ENCODE measurements around the gene ATP6V1A.

Gene ATP6V1A

GRCh38 chr3:113736548-113737089, 10.2 kb upstream of the ATP6V1A start:
- no peaks in the 10 kb centered on the region for H3K27me3 ChIP-seq (ENCODE audit: insufficient read depth, low read length, poor library complexity, severe bottlenecking)
- H3K4me2 ChIP-seq (ENCODE audit: low read depth, low read length, poor library complexity, severe bottlenecking), result peak overlapping the region; percentile 41
- H3K9me3 ChIP-seq (ENCODE audit: insufficient read depth, low read depth, low read length), result no peaks in the 10 kb centered on the region
- peaks cover 14% of the 10 kb centered on the region; the same call in 1 of the 2 replicates for H3K36me3 ChIP-seq (ENCODE audit: insufficient read depth, low read length)
- no peak overlapping the region for H2AFZ ChIP-seq (ENCODE audit: low read length)
- no peak overlapping the region for H3K9ac ChIP-seq (ENCODE audit: low read depth, low read length, poor library complexity, severe bottlenecking)
- H3K4me1 ChIP-seq (ENCODE audit: insufficient read depth, low read length, poor library complexity, severe bottlenecking), result peaks cover 42% of the 10 kb centered on the region
- H3K9me2 ChIP-seq (replicated peaks; ENCODE audit: low read depth, low read length), result no peaks in the 10 kb centered on the region
- peak overlapping the region; percentile 19 for H3K4me3 ChIP-seq (ENCODE audit: low read length, poor library complexity, severe bottlenecking)
- TF ChIP-seq CTCF (conservative IDR thresholded peaks at IDR 0.05; ENCODE audit: low read length) (peak; percentile 77), EZH2phosphoT487 (IDR thresholded peaks at IDR 0.05; ENCODE audit: borderline replicate concordance) (no peak)
- H3F3A ChIP-seq (ENCODE audit: low read depth), result no peaks in the 10 kb centered on the region; the same call in 1 of the 2 replicates
- H3K79me2 ChIP-seq (ENCODE audit: insufficient read depth, low read length), result peaks cover 99% of the 10 kb centered on the region
- H4K20me1 ChIP-seq (ENCODE audit: insufficient read depth, low read length, poor library complexity, severe bottlenecking), result peaks cover 90% of the 10 kb centered on the region

GRCh38 chr3:113741086-113741485, 5.7 kb upstream of the ATP6V1A start:
- Histone ChIP-seq H3K4me1 (ENCODE audit: insufficient read depth, low read length, poor library complexity, severe bottlenecking) (peaks cover 72% of the 10 kb centered on the region), H3K36me3 (ENCODE audit: insufficient read depth, low read length) (no peaks in the 10 kb centered on the region), H3K9me2 (replicated peaks; ENCODE audit: low read depth, low read length) (no peaks in the 10 kb centered on the region), H3K9ac (ENCODE audit: low read depth, low read length, poor library complexity, severe bottlenecking) (peak overlapping the region; percentile 99), H3K79me2 (ENCODE audit: insufficient read depth, low read length) (peaks cover 100% of the 10 kb centered on the region), H3K4me2 (ENCODE audit: low read depth, low read length, poor library complexity, severe bottlenecking) (peak overlapping the region; percentile 84), H3K9me3 (ENCODE audit: insufficient read depth, low read depth, low read length) (no peaks in the 10 kb centered on the region), H3K27me3 (ENCODE audit: insufficient read depth, low read length, poor library complexity, severe bottlenecking) (no peaks in the 10 kb centered on the region), H3K4me3 (ENCODE audit: low read length, poor library complexity, severe bottlenecking) (peak overlapping the region; percentile 96), H4K20me1 (ENCODE audit: insufficient read depth, low read length, poor library complexity, severe bottlenecking) (peaks cover 85% of the 10 kb centered on the region), H3F3A (ENCODE audit: low read depth) (no peaks in the 10 kb centered on the region; the same call in 1 of the 2 replicates), H2AFZ (ENCODE audit: low read length) (no peak overlapping the region)
- TF ChIP-seq EZH2phosphoT487 (IDR thresholded peaks at IDR 0.05; ENCODE audit: borderline replicate concordance) (no peak), CTCF (conservative IDR thresholded peaks at IDR 0.05; ENCODE audit: low read length) (no peak)

- Histone ChIP-seq H3K27me3 (ENCODE audit: insufficient read depth, low read length, poor library complexity, severe bottlenecking) (no peaks in the 10 kb centered on the region), H3K9me3 (ENCODE audit: insufficient read depth, low read depth, low read length) (no peaks in the 10 kb centered on the region), H3K9ac (ENCODE audit: low read depth, low read length, poor library complexity, severe bottlenecking) (peak overlapping the region; percentile 99), H3K4me2 (ENCODE audit: low read depth, low read length, poor library complexity, severe bottlenecking) (peak overlapping the region; percentile 84), H3K4me3 (ENCODE audit: low read length, poor library complexity, severe bottlenecking) (peak overlapping the region; percentile 96), H2AFZ (ENCODE audit: low read length) (no peak overlapping the region), H3K79me2 (ENCODE audit: insufficient read depth, low read length) (peaks cover 94% of the 10 kb centered on the region), H3K36me3 (ENCODE audit: insufficient read depth, low read length) (no peaks in the 10 kb centered on the region), H4K20me1 (ENCODE audit: insufficient read depth, low read length, poor library complexity, severe bottlenecking) (peaks cover 81% of the 10 kb centered on the region), H3K9me2 (replicated peaks; ENCODE audit: low read depth, low read length) (no peaks in the 10 kb centered on the region), H3K4me1 (ENCODE audit: insufficient read depth, low read length, poor library complexity, severe bottlenecking) (peaks cover 75% of the 10 kb centered on the region), H3F3A (ENCODE audit: low read depth) (no peaks in the 10 kb centered on the region; the same call in 1 of the 2 replicates)
- TF ChIP-seq CTCF (conservative IDR thresholded peaks at IDR 0.05; ENCODE audit: low read length), result no peak
Measured at GRCh38 chr3:113741620-113742019, 5.2 kb upstream of the ATP6V1A start.
